ENCODE results near the gene GTF2H2C. TPM values are rescaled to one million over a fixed set of nuclear protein-coding genes. Genes with fewer than 3 reads are reported as not detected.
"Not testable (repeated sequence)": the region's sequence is repeated elsewhere in the genome, so short reads cannot be mapped to it uniquely, and the experiment has no call there.

The GTF2H2C gene
- 10 to 100 TPM; 29.5 to 32.4 TPM for total RNA-seq

GRCh38 chr5:69559908-69560330, at the start of gene GTF2H2C:
GTF2H2C (plus strand) TSS chr5:69560191; CDS start chr5:69565133, 4,942 bp downstream.
- H3K36me3 Mint-ChIP-seq (ENCODE audit: low read depth); POLR2A ChIA-PET; H3K4me1 Mint-ChIP-seq; H3K9me3 Mint-ChIP-seq; H3K27me3 Mint-ChIP-seq; CTCF ChIA-PET: not testable (repeated sequence)
- DNase-seq = peak; percentile 85
- H3K4me3 Mint-ChIP-seq = peak within 1 kb of the TSS; percentile 85
- H3K27ac Mint-ChIP-seq = peak within 1 kb of the TSS; percentile 85

GRCh38 chr5:69510694-69511093, 49.3 kb upstream of the GTF2H2C start:
- ChIA-PET CTCF (no interaction called here), POLR2A (no interaction called here)
- no peak for DNase-seq
- H3K27ac Mint-ChIP-seq = no peak overlapping the region
- H3K27me3 Mint-ChIP-seq = peaks cover 3% of the 10 kb centered on the region
- H3K9me3 Mint-ChIP-seq = no peaks in the 10 kb centered on the region
- no peak overlapping the region for H3K4me3 Mint-ChIP-seq
- no peaks in the 10 kb centered on the region for H3K36me3 Mint-ChIP-seq (ENCODE audit: low read depth)
- H3K4me1 Mint-ChIP-seq = no peaks in the 10 kb centered on the region

- Mint-ChIP-seq H3K36me3 (ENCODE audit: low read depth) (no peaks in the 10 kb centered on the region), H3K9me3 (no peaks in the 10 kb centered on the region), H3K27ac (no peak overlapping the region), H3K4me3 (no peak overlapping the region), H3K4me1 (no peaks in the 10 kb centered on the region), H3K27me3 (peaks cover 3% of the 10 kb centered on the region)
- ChIA-PET POLR2A (no interaction called here), CTCF (no interaction called here)
- DNase-seq = no peak
Observed at GRCh38 chr5:69512740-69513260, 47.2 kb upstream of the GTF2H2C start.

- H3K36me3 Mint-ChIP-seq (ENCODE audit: low read depth); H3K4me3 Mint-ChIP-seq; POLR2A ChIA-PET; H3K9me3 Mint-ChIP-seq; H3K27me3 Mint-ChIP-seq; H3K27ac Mint-ChIP-seq; CTCF ChIA-PET; H3K4me1 Mint-ChIP-seq; DNase-seq: not testable (repeated sequence)
Observed at GRCh38 chr5:69515570-69515969, 44.4 kb upstream of the GTF2H2C start.

GRCh38 chr5:69516769-69517168, 43.2 kb upstream of the GTF2H2C start:
- Mint-ChIP-seq H3K36me3 (ENCODE audit: low read depth) (no peaks in the 10 kb centered on the region), H3K4me1 (no peaks in the 10 kb centered on the region), H3K9me3 (no peaks in the 10 kb centered on the region), H3K4me3 (no peak overlapping the region), H3K27me3 (peaks cover 7% of the 10 kb centered on the region), H3K27ac (no peak overlapping the region)
- DNase-seq = no peak
- CTCF ChIA-PET = no interaction called here
- POLR2A ChIA-PET = no interaction called here

- CTCF ChIA-PET = no interaction called here
- DNase-seq = no peak
- Mint-ChIP-seq H3K27me3 (peaks cover 7% of the 10 kb centered on the region), H3K36me3 (ENCODE audit: low read depth) (no peaks in the 10 kb centered on the region), H3K27ac (no peak overlapping the region), H3K4me1 (no peaks in the 10 kb centered on the region), H3K4me3 (no peak overlapping the region), H3K9me3 (no peaks in the 10 kb centered on the region)
- POLR2A ChIA-PET = no interaction called here
Observed at GRCh38 chr5:69517763-69518212, 42.2 kb upstream of the GTF2H2C start.

- ChIA-PET POLR2A (no interaction called here), CTCF (no interaction called here)
- no peaks in the 10 kb centered on the region for H3K36me3 Mint-ChIP-seq (ENCODE audit: low read depth)
- H3K4me1 Mint-ChIP-seq = no peaks in the 10 kb centered on the region
- DNase-seq = no peak
- peaks cover 4% of the 10 kb centered on the region for H3K27me3 Mint-ChIP-seq
- H3K9me3 Mint-ChIP-seq = no peaks in the 10 kb centered on the region
- no peak overlapping the region for H3K4me3 Mint-ChIP-seq
- H3K27ac Mint-ChIP-seq = no peak overlapping the region
Observed at GRCh38 chr5:69519285-69519684, 40.7 kb upstream of the GTF2H2C start.

GRCh38 chr5:69522035-69522434, 38.0 kb upstream of the GTF2H2C start:
- no peak overlapping the region for H3K4me3 Mint-ChIP-seq
- H3K36me3 Mint-ChIP-seq (ENCODE audit: low read depth) = no peaks in the 10 kb centered on the region
- H3K27me3 Mint-ChIP-seq = peaks cover 4% of the 10 kb centered on the region
- ChIA-PET POLR2A (no interaction called here), CTCF (interaction anchor here (0.6 kb wide), 1 partner anchor 190 kb away, joined by 3 read pairs; the partner anchor contains the start of gene CCDC125)
- DNase-seq = no peak
- H3K4me1 Mint-ChIP-seq = no peaks in the 10 kb centered on the region
- H3K27ac Mint-ChIP-seq = no peak overlapping the region
- no peaks in the 10 kb centered on the region for H3K9me3 Mint-ChIP-seq

GRCh38 chr5:69525490-69525889, 34.5 kb upstream of the GTF2H2C start:
- no peaks in the 10 kb centered on the region for H3K36me3 Mint-ChIP-seq (ENCODE audit: low read depth)
- no peak overlapping the region for H3K4me3 Mint-ChIP-seq
- ChIA-PET POLR2A (no interaction called here), CTCF (no interaction called here)
- no peaks in the 10 kb centered on the region for H3K4me1 Mint-ChIP-seq
- H3K27ac Mint-ChIP-seq = no peak overlapping the region
- H3K9me3 Mint-ChIP-seq = no peaks in the 10 kb centered on the region
- peaks cover 11% of the 10 kb centered on the region for H3K27me3 Mint-ChIP-seq
- no peak for DNase-seq

GRCh38 chr5:69526660-69527059, 33.3 kb upstream of the GTF2H2C start:
- Mint-ChIP-seq H3K27me3 (peaks cover 20% of the 10 kb centered on the region), H3K9me3 (no peaks in the 10 kb centered on the region), H3K27ac (no peak overlapping the region), H3K4me1 (no peaks in the 10 kb centered on the region), H3K36me3 (ENCODE audit: low read depth) (no peaks in the 10 kb centered on the region), H3K4me3 (no peak overlapping the region)
- ChIA-PET CTCF (no interaction called here), POLR2A (no interaction called here)
- DNase-seq = no peak

- Mint-ChIP-seq H3K27ac (no peak overlapping the region), H3K4me3 (no peak overlapping the region), H3K27me3 (peaks cover 23% of the 10 kb centered on the region), H3K36me3 (ENCODE audit: low read depth) (no peaks in the 10 kb centered on the region), H3K4me1 (no peaks in the 10 kb centered on the region), H3K9me3 (no peaks in the 10 kb centered on the region)
- ChIA-PET CTCF (no interaction called here), POLR2A (no interaction called here)
- no peak for DNase-seq
Observed at GRCh38 chr5:69527128-69527770, 32.7 kb upstream of the GTF2H2C start.

GRCh38 chr5:69528035-69528434, 32.0 kb upstream of the GTF2H2C start:
- Mint-ChIP-seq H3K9me3 (no peaks in the 10 kb centered on the region), H3K27me3 (peaks cover 24% of the 10 kb centered on the region), H3K36me3 (ENCODE audit: low read depth) (no peaks in the 10 kb centered on the region), H3K4me1 (no peaks in the 10 kb centered on the region), H3K27ac (no peak overlapping the region), H3K4me3 (no peak overlapping the region)
- CTCF ChIA-PET = no interaction called here
- DNase-seq = no peak
- POLR2A ChIA-PET = no interaction called here

GRCh38 chr5:69528609-69529008, 31.4 kb upstream of the GTF2H2C start:
- Mint-ChIP-seq H3K9me3 (no peaks in the 10 kb centered on the region), H3K4me3 (no peak overlapping the region)
- no peak for DNase-seq

GRCh38 chr5:69530561-69531405, 29.2 kb upstream of the GTF2H2C start:
- Mint-ChIP-seq H3K9me3 (no peaks in the 10 kb centered on the region), H3K36me3 (ENCODE audit: low read depth) (no peaks in the 10 kb centered on the region), H3K4me1 (no peaks in the 10 kb centered on the region), H3K4me3 (no peak overlapping the region), H3K27me3 (peaks cover 24% of the 10 kb centered on the region), H3K27ac (no peak overlapping the region)
- POLR2A ChIA-PET = no interaction called here
- CTCF ChIA-PET = no interaction called here
- no peak for DNase-seq

More at GRCh38 chr5:69528609-69529008, 31.4 kb upstream of the GTF2H2C start:
- Mint-ChIP-seq H3K27ac (no peak overlapping the region), H3K4me1 (no peaks in the 10 kb centered on the region), H3K27me3 (peaks cover 24% of the 10 kb centered on the region), H3K36me3 (ENCODE audit: low read depth) (no peaks in the 10 kb centered on the region)
- ChIA-PET CTCF (no interaction called here), POLR2A (no interaction called here)
